Esophagus squamous epithelium (tissue), 5 donors: ENCODE data around the gene MRAS. TPM values are rescaled to one million over a fixed set of nuclear protein-coding genes. Genes with fewer than 3 reads are reported as not detected.
A peak's percentile ranks its signal among the peaks of the same experiment; 100 is the strongest.

Source experiments
- DNase-seq: peaks from one replicate; lab custom pipeline; 2025; lab: John Stamatoyannopoulos, UW
- H3K27ac ChIP-seq, 4 donors: fragments of 200-600 bp; sonication (generic); one replicate each; pipeline ENCODE4 v1.5.1; 2016 to 2019; ENCODE audit warnings: mild to moderate bottlenecking in 1 of 4
- H3K27me3 ChIP-seq, 4 donors: fragments of 200-600 bp; sonication (generic); 1 replicate in 3 of 4; 2 replicates in 1 of 4; pipeline versions ENCODE4 v1.5.1 to v1.6.0; 2017 to 2021; ENCODE audit warnings: antibody characterized with exemption in 1 of 4
- H3K36me3 ChIP-seq, 3 donors: fragments of 200-600 bp; sonication (generic); one replicate each; pipeline ENCODE4 v1.5.1; 2016 to 2019
- H3K4me1 ChIP-seq, 3 donors: fragments of 200-600 bp; sonication (generic); one replicate each; pipeline ENCODE4 v1.5.1; 2017 to 2019
- H3K4me3 ChIP-seq, 4 donors: fragments of 200-600 bp; sonication (generic); 1 replicate in 3 of 4; 2 replicates in 1 of 4; pipeline ENCODE4 v1.5.1; 2016 to 2019; ENCODE audit warnings: mild to moderate bottlenecking in 2 of 4, moderate library complexity in 1 of 4
- H3K9me3 ChIP-seq, 3 donors: fragments of 200-600 bp; sonication (generic); one replicate each; pipeline ENCODE4 v1.5.1; 2016 to 2019
- CTCF ChIP-seq, 6 experiments: fragments of 450-650 bp in 4 of 6; fragments of 200-600 bp in 2 of 6; sonication (generic) in 2 of 6; IDR thresholded peaks; one replicate each; pipeline ENCODE4 v1.5.1; 2016 to 2019; ENCODE audit warnings: antibody characterized with exemption in 6 of 6, mild to moderate bottlenecking in 4 of 6, moderate library complexity in 4 of 6
- POLR2A ChIP-seq, 4 donors: fragments of 450-650 bp; IDR thresholded peaks; one replicate each; pipeline ENCODE4 v1.6.1; 2017; ENCODE audit warnings: antibody characterized with exemption in 4 of 4, mild to moderate bottlenecking in 4 of 4, moderate library complexity in 3 of 4
- WGBS, 2 donors: methylation state at CpG; one replicate each; pipeline ENCODE4 v1.1.5; 2018; 5-methylcytosine and 5-hydroxymethylcytosine counted together
- intact Hi-C: fragments of 100-400 bp; cut with DNase I; formaldehyde crosslinking; loops from one replicate; pipeline ENCODE4 v1.15.0; 2022
- total RNA-seq, 4 donors: library from RNA; depleted of rRNA; stranded (reverse); fragments of >200 nt; gene quantifications; one replicate each; pipeline ENCODE4 v1.1.0, GENCODE V29; 2016
- donor health status: DM: yes; HTN: yes; CAD: no.

The MRAS gene
- total RNA-seq, 4 donors from 2014 or later: 0.72 to 5.9 (median 2.4) TPM

- intact Hi-C loops: no loop called here
- Histone ChIP-seq H3K9me3 (no peaks in the 10 kb centered on the region), H3K36me3 (no peaks in the 10 kb centered on the region), H3K4me1 (peaks cover 0 to 19% (median 7%) of the 10 kb centered on the region in 3 donors), H3K27me3 (no peaks in the 10 kb centered on the region), H3K27ac (no peak overlapping the region), H3K4me3 (no peak overlapping the region)
- 86 to 89% methylated on average over 6 of the region's 6 CpGs for WGBS, 2 donors
- TF ChIP-seq POLR2A (IDR thresholded peaks at IDR 0.05): no peak
- TF ChIP-seq CTCF (IDR thresholded peaks at IDR 0.05): no peak
- DNase-seq: no peak
Measured at GRCh38 chr3:138364356-138365252, 16.2 kb downstream of the MRAS start.

- H3K4me1 ChIP-seq: peaks cover 0 to 19% (median 7%) of the 10 kb centered on the region in 3 donors
- no peaks in the 10 kb centered on the region for H3K36me3 ChIP-seq
- no peak for DNase-seq
- H3K4me3 ChIP-seq: no peak overlapping the region
- H3K27ac ChIP-seq: no peak overlapping the region
- intact Hi-C loops: no loop called here
- TF ChIP-seq POLR2A (IDR thresholded peaks at IDR 0.05) (no peak), CTCF (IDR thresholded peaks at IDR 0.05) (no peak)
- H3K27me3 ChIP-seq: no peaks in the 10 kb centered on the region
- 100% methylated on average over 2 of the region's 4 CpGs; no CpG with 5 or more reads in 1 of the 2 donors for WGBS, 2 donors
- H3K9me3 ChIP-seq: no peaks in the 10 kb centered on the region
Measured at GRCh38 chr3:138365253-138365555, 16.8 kb downstream of the MRAS start.

- intact Hi-C loops: no loop called here
- Histone ChIP-seq H3K27me3 (no peaks in the 10 kb centered on the region), H3K4me1 (peaks cover 0 to 19% (median 7%) of the 10 kb centered on the region in 3 donors), H3K9me3 (no peaks in the 10 kb centered on the region), H3K27ac (peak overlapping the region in 1 of 4 donors; percentile 14), H3K4me3 (no peak overlapping the region), H3K36me3 (no peaks in the 10 kb centered on the region)
- no peak for DNase-seq
- TF ChIP-seq CTCF (IDR thresholded peaks at IDR 0.05): no peak
- no peak for TF ChIP-seq POLR2A (IDR thresholded peaks at IDR 0.05)
- 60 to 69% methylated on average over 7 to 8 of the region's 8 CpGs for WGBS, 2 donors
Measured at GRCh38 chr3:138366006-138366759, 17.8 kb downstream of the MRAS start.

GRCh38 chr3:138367326-138367850 lies 19.0 kb downstream of the MRAS start:
- Histone ChIP-seq H3K27ac (peak overlapping the region in 1 of 4 donors; percentile 16), H3K9me3 (no peaks in the 10 kb centered on the region)
- TF ChIP-seq POLR2A (IDR thresholded peaks at IDR 0.05): no peak
- no peak for TF ChIP-seq CTCF (IDR thresholded peaks at IDR 0.05)

More at GRCh38 chr3:138367326-138367850, 19.0 kb downstream of the MRAS start:
- DNase-seq: no peak
- Histone ChIP-seq H3K4me3 (no peak overlapping the region), H3K27me3 (no peaks in the 10 kb centered on the region), H3K36me3 (no peaks in the 10 kb centered on the region), H3K4me1 (peaks cover 0 to 19% (median 7%) of the 10 kb centered on the region in 3 donors)
- intact Hi-C loops: no loop called here
- WGBS, 2 donors: 65 to 68% methylated on average over 2 to 4 of the region's 7 CpGs
